Stomach (tissue), 4 donors: ENCODE data around the gene SGMS1.

Source experiments
- POLR2AphosphoS5 ChIP-seq, 3 donors: sonication (generic); formaldehyde crosslinking; IDR thresholded peaks; one replicate each; pipeline ENCODE4 v1.6.1; 2016; ENCODE audit warnings: antibody characterized with exemption in 3 of 3
- TF ChIP-seq, protein P1 (sequence below), 7 experiments: fragments of 450-650 bp in 4 of 7; fragments of 200-600 bp in 3 of 7; sonication (generic) in 3 of 7; IDR thresholded peaks; one replicate each; pipeline ENCODE4 v1.5.1; 2016 to 2019; ENCODE audit warnings: antibody characterized with exemption in 7 of 7, control low read depth in 2 of 7, mild to moderate bottlenecking in 1 of 7

DNA sequence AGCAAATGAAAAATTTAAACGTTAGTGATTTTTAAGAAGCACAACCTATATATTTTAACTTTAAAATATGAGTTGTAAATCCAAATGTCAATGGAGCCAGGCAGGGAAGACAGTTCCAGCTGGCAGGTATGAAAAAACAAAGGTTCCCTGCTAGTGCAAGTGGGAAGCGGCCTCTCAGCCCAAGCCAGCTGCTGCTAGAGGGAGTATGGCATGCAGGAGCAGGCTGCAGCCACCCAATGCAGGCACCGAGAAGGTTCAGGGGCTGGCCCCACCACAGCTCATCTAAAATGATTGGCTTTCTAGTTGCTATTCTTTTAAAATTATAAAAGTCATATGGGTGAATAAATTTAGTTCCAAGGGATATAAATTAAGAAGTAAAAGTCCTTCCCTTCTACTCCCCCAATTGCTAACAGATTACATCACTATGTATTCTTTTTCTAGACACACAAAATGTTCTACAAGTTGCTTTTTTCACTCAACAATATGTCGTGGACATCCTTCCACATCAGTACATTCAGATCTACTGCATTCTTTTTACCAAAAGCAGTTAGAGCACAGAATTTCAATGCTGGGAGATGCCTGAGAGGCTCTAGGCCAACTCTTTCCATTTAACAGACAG, 69.3 kb downstream of the SGMS1 start:
- TF ChIP-seq, protein P1, sequence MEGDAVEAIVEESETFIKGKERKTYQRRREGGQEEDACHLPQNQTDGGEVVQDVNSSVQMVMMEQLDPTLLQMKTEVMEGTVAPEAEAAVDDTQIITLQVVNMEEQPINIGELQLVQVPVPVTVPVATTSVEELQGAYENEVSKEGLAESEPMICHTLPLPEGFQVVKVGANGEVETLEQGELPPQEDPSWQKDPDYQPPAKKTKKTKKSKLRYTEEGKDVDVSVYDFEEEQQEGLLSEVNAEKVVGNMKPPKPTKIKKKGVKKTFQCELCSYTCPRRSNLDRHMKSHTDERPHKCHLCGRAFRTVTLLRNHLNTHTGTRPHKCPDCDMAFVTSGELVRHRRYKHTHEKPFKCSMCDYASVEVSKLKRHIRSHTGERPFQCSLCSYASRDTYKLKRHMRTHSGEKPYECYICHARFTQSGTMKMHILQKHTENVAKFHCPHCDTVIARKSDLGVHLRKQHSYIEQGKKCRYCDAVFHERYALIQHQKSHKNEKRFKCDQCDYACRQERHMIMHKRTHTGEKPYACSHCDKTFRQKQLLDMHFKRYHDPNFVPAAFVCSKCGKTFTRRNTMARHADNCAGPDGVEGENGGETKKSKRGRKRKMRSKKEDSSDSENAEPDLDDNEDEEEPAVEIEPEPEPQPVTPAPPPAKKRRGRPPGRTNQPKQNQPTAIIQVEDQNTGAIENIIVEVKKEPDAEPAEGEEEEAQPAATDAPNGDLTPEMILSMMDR (IDR thresholded peaks at IDR 0.05): no peak
- no peak for TF ChIP-seq POLR2AphosphoS5 (IDR thresholded peaks at IDR 0.05)
